HepG2 (cell line): ENCODE results near the gene OR10G6. TPM values are rescaled to one million over a fixed set of nuclear protein-coding genes. Genes with fewer than 3 reads are reported as not detected.

Source experiments
- ATF1 ChIP-seq: IDR thresholded peaks from 2 replicates; pipeline ENCODE4 v1.6.1; 2016; ENCODE audit warnings: mild to moderate bottlenecking, control low read depth
- polyA plus RNA-seq, 8 experiments: library from polyadenylated mRNA; depleted of rRNA in 3 of 8; stranded (reverse) in 7 of 8; unstranded in 1 of 8; fragments of >200 nt; fragmentation: Illumina TruSeq in 4 of 8; extraction: Trizol in 4 of 8; gene quantifications; 2 replicates each; pipeline versions ENCODE4 v1.2.1 to v1.2.3, GENCODE V29; 2011 to 2016; ENCODE audit warnings: low read depth in 4 of 8, missing spikeins in 1 of 8, mixed read lengths in 1 of 8; ENCODE audit not compliant: insufficient read depth in 1 of 8
- total RNA-seq, 5 experiments: library from RNA; depleted of rRNA; stranded (reverse); fragments of >200 nt; fragmentation: Illumina TruSeq; extraction: Trizol; gene quantifications; 2 replicates each; pipeline ENCODE4 v1.2.3, GENCODE V29; 2016; ENCODE audit warnings: low read depth in 1 of 5
- TF ChIP-seq, protein P1 (sequence below): sonication (generic); formaldehyde crosslinking; IDR thresholded peaks from 2 replicates; pipeline ENCODE4 v1.4.0; 2020; ENCODE audit warnings: mild to moderate bottlenecking, missing genetic modification reagents, borderline replicate concordance

The OR10G6 gene
- total and polyA plus RNA-seq, 2 of the 13 experiments (the other 11 are each of a cell fraction or from before 2014, with no cell fraction given) = not detected

DNA sequence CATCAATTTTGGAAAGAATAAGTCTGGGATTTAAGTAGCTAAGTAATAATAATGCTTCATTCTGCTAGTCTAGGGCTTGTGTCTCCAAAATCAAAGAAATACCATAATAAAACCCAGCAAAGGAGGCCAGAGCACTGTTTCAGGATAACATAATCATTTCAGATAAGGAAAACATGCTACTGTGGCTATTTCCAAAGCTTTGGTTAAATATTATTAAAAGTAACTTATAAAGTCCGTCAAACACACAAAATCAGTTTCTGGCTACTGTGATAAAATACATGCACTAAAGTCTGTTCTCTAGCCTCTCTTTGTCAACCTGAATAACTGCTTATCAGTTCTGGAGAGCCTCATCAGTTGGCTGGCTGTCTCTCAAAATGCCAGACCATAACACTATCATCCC lies 49.8 kb downstream of the OR10G6 start (continued):
- TF ChIP-seq, protein P1, sequence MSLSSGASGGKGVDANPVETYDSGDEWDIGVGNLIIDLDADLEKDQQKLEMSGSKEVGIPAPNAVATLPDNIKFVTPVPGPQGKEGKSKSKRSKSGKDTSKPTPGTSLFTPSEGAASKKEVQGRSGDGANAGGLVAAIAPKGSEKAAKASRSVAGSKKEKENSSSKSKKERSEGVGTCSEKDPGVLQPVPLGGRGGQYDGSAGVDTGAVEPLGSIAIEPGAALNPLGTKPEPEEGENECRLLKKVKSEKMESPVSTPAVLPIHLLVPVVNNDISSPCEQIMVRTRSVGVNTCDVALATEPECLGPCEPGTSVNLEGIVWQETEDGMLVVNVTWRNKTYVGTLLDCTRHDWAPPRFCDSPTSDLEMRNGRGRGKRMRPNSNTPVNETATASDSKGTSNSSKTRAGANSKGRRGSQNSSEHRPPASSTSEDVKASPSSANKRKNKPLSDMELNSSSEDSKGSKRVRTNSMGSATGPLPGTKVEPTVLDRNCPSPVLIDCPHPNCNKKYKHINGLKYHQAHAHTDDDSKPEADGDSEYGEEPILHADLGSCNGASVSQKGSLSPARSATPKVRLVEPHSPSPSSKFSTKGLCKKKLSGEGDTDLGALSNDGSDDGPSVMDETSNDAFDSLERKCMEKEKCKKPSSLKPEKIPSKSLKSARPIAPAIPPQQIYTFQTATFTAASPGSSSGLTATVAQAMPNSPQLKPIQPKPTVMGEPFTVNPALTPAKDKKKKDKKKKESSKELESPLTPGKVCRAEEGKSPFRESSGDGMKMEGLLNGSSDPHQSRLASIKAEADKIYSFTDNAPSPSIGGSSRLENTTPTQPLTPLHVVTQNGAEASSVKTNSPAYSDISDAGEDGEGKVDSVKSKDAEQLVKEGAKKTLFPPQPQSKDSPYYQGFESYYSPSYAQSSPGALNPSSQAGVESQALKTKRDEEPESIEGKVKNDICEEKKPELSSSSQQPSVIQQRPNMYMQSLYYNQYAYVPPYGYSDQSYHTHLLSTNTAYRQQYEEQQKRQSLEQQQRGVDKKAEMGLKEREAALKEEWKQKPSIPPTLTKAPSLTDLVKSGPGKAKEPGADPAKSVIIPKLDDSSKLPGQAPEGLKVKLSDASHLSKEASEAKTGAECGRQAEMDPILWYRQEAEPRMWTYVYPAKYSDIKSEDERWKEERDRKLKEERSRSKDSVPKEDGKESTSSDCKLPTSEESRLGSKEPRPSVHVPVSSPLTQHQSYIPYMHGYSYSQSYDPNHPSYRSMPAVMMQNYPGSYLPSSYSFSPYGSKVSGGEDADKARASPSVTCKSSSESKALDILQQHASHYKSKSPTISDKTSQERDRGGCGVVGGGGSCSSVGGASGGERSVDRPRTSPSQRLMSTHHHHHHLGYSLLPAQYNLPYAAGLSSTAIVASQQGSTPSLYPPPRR = no peak
- TF ChIP-seq ATF1 = no peak

Other genes with a start within 250 kb of the OR10G6 start
- gene OR6X1, start 240.6 kb downstream of the OR10G6 start, total RNA-seq (2016; rRNA removed; fragmentation: Illumina TruSeq; extraction: Trizol) = not detected in 2 replicates
- not detected in 2 replicates for gene OR6X1, start 240.6 kb downstream of the OR10G6 start, polyA plus RNA-seq (2011; rRNA removed)
- not detected in 2 replicates for gene OR6M1, start 188.8 kb downstream of the OR10G6 start, total RNA-seq (2016; rRNA removed; fragmentation: Illumina TruSeq; extraction: Trizol)
- not detected in 2 replicates for gene OR6M1, start 188.8 kb downstream of the OR10G6 start, polyA plus RNA-seq (2011; rRNA removed)
- not detected in 2 replicates for gene TMEM225, start 109.5 kb downstream of the OR10G6 start, total RNA-seq (2016; rRNA removed; fragmentation: Illumina TruSeq; extraction: Trizol)
- not detected in 2 replicates for gene TMEM225, start 109.5 kb downstream of the OR10G6 start, polyA plus RNA-seq (2011; rRNA removed)
- not detected in 2 replicates for gene OR8D4, start 93.0 kb downstream of the OR10G6 start, total RNA-seq (2016; rRNA removed; fragmentation: Illumina TruSeq; extraction: Trizol)
- gene OR8D4, start 93.0 kb downstream of the OR10G6 start, polyA plus RNA-seq (2011; rRNA removed) = not detected in 2 replicates
- not detected in 2 replicates for gene OR4D5, start 55.5 kb downstream of the OR10G6 start, total RNA-seq (2016; rRNA removed; fragmentation: Illumina TruSeq; extraction: Trizol)
- gene OR4D5, start 55.5 kb downstream of the OR10G6 start, polyA plus RNA-seq (2011; rRNA removed) = not detected in 2 replicates
- not detected in 2 replicates for gene OR6T1, start 51.3 kb downstream of the OR10G6 start, total RNA-seq (2016; rRNA removed; fragmentation: Illumina TruSeq; extraction: Trizol)
- not detected in 2 replicates for gene OR6T1, start 51.3 kb downstream of the OR10G6 start, polyA plus RNA-seq (2011; rRNA removed)
- not detected in 2 replicates for gene OR10S1, start 17.4 kb downstream of the OR10G6 start, total RNA-seq (2016; rRNA removed; fragmentation: Illumina TruSeq; extraction: Trizol)
- gene OR10S1, start 17.4 kb downstream of the OR10G6 start, polyA plus RNA-seq (2011; rRNA removed) = not detected in 2 replicates
- not detected in 2 replicates for gene OR10G4, start 17.8 kb upstream of the OR10G6 start, total RNA-seq (2016; rRNA removed; fragmentation: Illumina TruSeq; extraction: Trizol)
- not detected in 2 replicates for gene OR10G4, start 17.8 kb upstream of the OR10G6 start, polyA plus RNA-seq (2011; rRNA removed)
- not detected in 2 replicates for gene OR10G9, start 27.9 kb upstream of the OR10G6 start, total RNA-seq (2016; rRNA removed; fragmentation: Illumina TruSeq; extraction: Trizol)
- gene OR10G9, start 27.9 kb upstream of the OR10G6 start, polyA plus RNA-seq (2011; rRNA removed) = not detected in 2 replicates
- not detected in 2 replicates for gene OR10G8, start 31.6 kb upstream of the OR10G6 start, total RNA-seq (2016; rRNA removed; fragmentation: Illumina TruSeq; extraction: Trizol)
- gene OR10G8, start 31.6 kb upstream of the OR10G6 start, polyA plus RNA-seq (2011; rRNA removed) = not detected in 2 replicates
- gene OR10G7, start 46.2 kb upstream of the OR10G6 start, total RNA-seq (2016; rRNA removed; fragmentation: Illumina TruSeq; extraction: Trizol) = not detected in 2 replicates
- gene OR10G7, start 46.2 kb upstream of the OR10G6 start, polyA plus RNA-seq (2011; rRNA removed) = not detected in 2 replicates
- 1.3 and 1.4 TPM in 2 replicates for gene VWA5A, start 120.3 kb upstream of the OR10G6 start, total RNA-seq (2016; rRNA removed; fragmentation: Illumina TruSeq; extraction: Trizol)
- gene VWA5A, start 120.3 kb upstream of the OR10G6 start, polyA plus RNA-seq (2011; rRNA removed) = 1.6 and 1.8 TPM in 2 replicates
- not detected in 2 replicates for gene OR10D3, start 188.2 kb upstream of the OR10G6 start, total RNA-seq (2016; rRNA removed; fragmentation: Illumina TruSeq; extraction: Trizol)
- gene OR10D3, start 188.2 kb upstream of the OR10G6 start, polyA plus RNA-seq (2011; rRNA removed) = not detected in 2 replicates
- gene OR8G1, start 245.9 kb upstream of the OR10G6 start, total RNA-seq (2016; rRNA removed; fragmentation: Illumina TruSeq; extraction: Trizol) = not detected in 2 replicates
- not detected in 2 replicates for gene OR8G1, start 245.9 kb upstream of the OR10G6 start, polyA plus RNA-seq (2011; rRNA removed)